Karpas-422 (cell line): ENCODE results near the gene GPC6. TPM values are rescaled to one million over a fixed set of nuclear protein-coding genes. Genes with fewer than 3 reads are reported as not detected.

Experiments used
- DNase-seq: peaks from one replicate; pipeline ENCODE4 v3.0.0-alpha.2; 2015
- H2AFZ ChIP-seq: fragments of 200-600 bp; sonication (generic); 2 replicates; pipeline ENCODE4 v1.6.1; 2014; ENCODE audit warnings: antibody characterized with exemption, low read length, mixed read lengths
- H3K27ac ChIP-seq: fragments of 200-600 bp; sonication (generic); 2 replicates; pipeline ENCODE4 v1.5.1; 2014; ENCODE audit warnings: mild to moderate bottlenecking, low read length, moderate library complexity
- H3K27me3 ChIP-seq: fragments of 200-600 bp; sonication (generic); 2 replicates; pipeline ENCODE4 v1.6.1; 2014; ENCODE audit warnings: low read length, mixed read lengths
- H3K36me3 ChIP-seq: fragments of 200-600 bp; sonication (generic); 2 replicates; pipeline ENCODE4 v1.6.1; 2014; ENCODE audit warnings: low read length, mixed read lengths; ENCODE audit not compliant: insufficient read depth
- H3K4me1 ChIP-seq: fragments of 200-600 bp; sonication (generic); 2 replicates; pipeline ENCODE4 v1.6.1; 2014; ENCODE audit warnings: mild to moderate bottlenecking, low read length, mixed read lengths
- H3K4me2 ChIP-seq: fragments of 200-600 bp; sonication (generic); 2 replicates; pipeline ENCODE4 v1.6.1; 2014; ENCODE audit warnings: low read length, low read depth, mild to moderate bottlenecking; ENCODE audit not compliant: poor library complexity, severe bottlenecking
- H3K4me3 ChIP-seq: fragments of 200-600 bp; sonication (generic); 2 replicates; pipeline ENCODE4 v1.5.1; 2014; ENCODE audit warnings: mild to moderate bottlenecking, antibody characterized with exemption, low read length, mixed read lengths
- H3K79me2 ChIP-seq: fragments of 200-600 bp; sonication (generic); 2 replicates; pipeline ENCODE4 v1.6.1; 2014; ENCODE audit warnings: mild to moderate bottlenecking, low read length, mixed read lengths
- H3K9ac ChIP-seq: fragments of 200-600 bp; sonication (generic); 2 replicates; pipeline ENCODE4 v1.6.0; 2014; ENCODE audit warnings: low read length
- H3K9me2 ChIP-seq: fragments of 200-600 bp; sonication (generic), shearing (Covaris generic); replicated peaks from 2 replicates; pipeline ENCODE4 v1.6.0; 2014; ENCODE audit warnings: mild to moderate bottlenecking, low read length, moderate library complexity; ENCODE audit not compliant: insufficient read depth
- H3K9me3 ChIP-seq: fragments of 300-700, 200-600 bp; sonication (generic); 2 replicates; pipeline ENCODE4 v1.6.1; 2014; ENCODE audit warnings: low read length, mixed read lengths
- H4K20me1 ChIP-seq: fragments of 200-600 bp; sonication (generic); 2 replicates; pipeline ENCODE4 v1.6.1; 2014; ENCODE audit warnings: mild to moderate bottlenecking, antibody characterized with exemption, low read length, low read depth; ENCODE audit not compliant: insufficient read depth
- total RNA-seq: library from RNA; depleted of rRNA; stranded (reverse); fragments of >200 nt; shearing (Covaris generic); gene quantifications from 2 replicates; pipeline ENCODE4 v1.2.3, GENCODE V29; 2014; ENCODE audit warnings: low replicate concordance

Gene GPC6
- total RNA-seq, 1 experiment from 2014 or later: not detected

DNA sequence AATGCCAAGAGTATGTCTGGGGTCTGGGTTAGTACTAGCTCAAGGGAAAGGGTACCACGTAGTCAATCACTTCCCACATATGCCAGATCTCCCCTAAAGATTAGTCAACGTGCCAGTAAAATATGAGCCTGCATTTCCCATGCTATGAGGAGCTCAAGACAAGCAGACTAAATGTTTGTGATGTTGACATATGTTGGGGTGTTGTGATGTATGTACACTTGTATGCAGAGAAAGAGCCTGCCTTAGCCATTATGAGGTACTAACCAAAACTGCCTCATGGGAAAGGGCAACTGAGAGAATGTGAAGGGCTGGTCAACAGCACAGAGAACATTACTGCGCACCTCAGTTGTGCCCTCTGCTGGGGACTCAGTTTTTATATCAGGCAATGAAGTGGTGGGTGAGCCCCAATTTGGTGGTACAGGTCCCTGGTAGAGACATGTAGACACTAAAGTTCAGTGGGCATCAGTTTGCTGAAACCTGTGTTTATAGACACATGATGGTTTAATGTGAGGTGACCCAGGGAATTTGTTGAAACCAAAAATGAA lies 965.9 kb downstream of the GPC6 start:
- Histone ChIP-seq H3K27ac (no peak overlapping the region), H3K27me3 (no peaks in the 10 kb centered on the region), H3K9me3 (no peaks in the 10 kb centered on the region), H4K20me1 (no peaks in the 10 kb centered on the region), H3K79me2 (no peaks in the 10 kb centered on the region), H2AFZ (no peak overlapping the region), H3K4me3 (no peak overlapping the region), H3K36me3 (no peaks in the 10 kb centered on the region), H3K4me1 (no peaks in the 10 kb centered on the region), H3K4me2 (no peak overlapping the region), H3K9ac (no peak overlapping the region), H3K9me2 (no peaks in the 10 kb centered on the region)
- peak; percentile 67 for DNase-seq

DNA sequence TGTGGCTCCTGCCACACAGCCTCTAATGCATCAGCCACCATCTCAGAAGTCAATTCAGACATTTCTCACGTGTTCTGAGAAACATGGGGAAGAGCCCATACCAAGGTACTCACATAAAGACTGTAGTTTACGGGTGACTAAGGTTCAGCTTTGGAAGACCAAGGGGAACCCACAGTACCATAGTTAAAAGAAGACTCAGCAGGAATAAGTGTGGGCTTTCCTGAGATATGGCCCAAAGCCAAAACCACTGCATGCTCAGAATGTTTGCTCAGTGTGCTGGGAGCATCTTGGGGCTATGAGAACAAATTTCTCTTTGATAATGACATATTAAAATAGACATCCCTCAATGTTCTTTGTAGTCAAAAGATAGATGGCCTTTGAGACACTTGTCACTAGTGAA lies 969.1 kb downstream of the GPC6 start:
- no peak for DNase-seq

DNA sequence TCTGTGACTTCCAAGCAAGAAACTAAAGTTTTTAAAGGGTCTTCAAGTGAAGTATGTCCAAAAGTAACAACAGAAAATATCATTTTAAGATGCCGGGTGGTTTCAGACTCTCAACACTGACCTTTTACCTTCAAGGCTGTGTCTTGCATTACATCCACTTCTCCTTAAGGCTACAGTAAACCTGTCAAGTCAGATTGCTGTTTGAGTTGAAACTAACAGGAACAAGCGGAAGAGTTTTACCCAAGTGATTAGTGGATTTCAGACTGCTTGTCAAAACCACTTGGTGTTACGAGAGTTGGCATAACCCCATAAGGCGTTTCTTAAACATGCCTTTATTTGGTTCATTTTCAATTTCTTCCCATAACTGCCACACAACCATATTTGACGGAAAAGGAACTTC lies 969.8 kb downstream of the GPC6 start:
- no peaks in the 10 kb centered on the region for H3K27me3 ChIP-seq
- no peaks in the 10 kb centered on the region for H3K36me3 ChIP-seq
- H3K9me2 ChIP-seq: no peaks in the 10 kb centered on the region
- no peak overlapping the region for H3K27ac ChIP-seq
- no peak overlapping the region for H3K9ac ChIP-seq
- no peaks in the 10 kb centered on the region for H4K20me1 ChIP-seq
- H3K4me1 ChIP-seq: no peaks in the 10 kb centered on the region
- no peaks in the 10 kb centered on the region for H3K79me2 ChIP-seq
- no peak overlapping the region for H3K4me2 ChIP-seq
- DNase-seq: no peak
- no peak overlapping the region for H3K4me3 ChIP-seq
- H3K9me3 ChIP-seq: no peaks in the 10 kb centered on the region
- no peak overlapping the region for H2AFZ ChIP-seq

More for the DNA sequence above, 969.1 kb downstream of the GPC6 start:
- Histone ChIP-seq H3K9me2 (no peaks in the 10 kb centered on the region), H3K27ac (no peak overlapping the region), H3K4me3 (no peak overlapping the region), H3K27me3 (no peaks in the 10 kb centered on the region), H4K20me1 (no peaks in the 10 kb centered on the region), H2AFZ (no peak overlapping the region), H3K4me2 (no peak overlapping the region), H3K36me3 (no peaks in the 10 kb centered on the region), H3K4me1 (no peaks in the 10 kb centered on the region), H3K9ac (no peak overlapping the region), H3K79me2 (no peaks in the 10 kb centered on the region), H3K9me3 (no peaks in the 10 kb centered on the region)

- Histone ChIP-seq H3K9me2 (no peaks in the 10 kb centered on the region), H3K4me3 (no peak overlapping the region), H3K9me3 (no peaks in the 10 kb centered on the region), H2AFZ (no peak overlapping the region), H4K20me1 (no peaks in the 10 kb centered on the region), H3K27ac (no peak overlapping the region), H3K4me2 (no peak overlapping the region), H3K36me3 (no peaks in the 10 kb centered on the region), H3K27me3 (no peaks in the 10 kb centered on the region), H3K9ac (no peak overlapping the region), H3K4me1 (no peaks in the 10 kb centered on the region), H3K79me2 (no peaks in the 10 kb centered on the region)
- DNase-seq: no peak
Observed at GRCh38 chr13:94198681-94199080, 972.1 kb downstream of the GPC6 start.

DNA sequence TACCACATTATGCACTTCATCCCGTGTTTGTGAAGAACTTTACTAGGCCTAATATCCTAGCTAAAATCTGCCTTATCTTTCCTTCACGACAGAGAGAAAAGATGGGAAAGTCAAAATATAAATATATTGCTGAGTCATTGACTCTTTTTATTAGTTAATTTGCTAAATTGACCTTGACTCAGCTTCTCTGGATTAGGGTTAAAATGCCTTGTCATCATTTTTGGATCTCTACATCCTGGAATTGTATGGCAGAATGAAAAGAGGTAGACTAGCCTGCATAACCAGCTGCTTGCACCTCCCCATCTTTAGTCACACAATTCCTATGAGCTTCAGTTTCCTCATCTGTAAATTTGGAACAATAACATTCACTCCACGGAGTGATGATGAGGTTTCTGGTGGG lies 972.5 kb downstream of the GPC6 start:
- DNase-seq: no peak

GRCh38 chr13:94201022-94201421 lies 974.4 kb downstream of the GPC6 start:
- no peak overlapping the region for H3K27ac ChIP-seq
- H3K36me3 ChIP-seq: no peaks in the 10 kb centered on the region
- H3K4me3 ChIP-seq: no peak overlapping the region
- H4K20me1 ChIP-seq: no peaks in the 10 kb centered on the region
- H3K4me2 ChIP-seq: no peak overlapping the region
- H3K79me2 ChIP-seq: no peaks in the 10 kb centered on the region
- no peaks in the 10 kb centered on the region for H3K9me3 ChIP-seq
- H3K4me1 ChIP-seq: no peaks in the 10 kb centered on the region
- H3K9me2 ChIP-seq: no peaks in the 10 kb centered on the region
- no peak overlapping the region for H2AFZ ChIP-seq
- no peaks in the 10 kb centered on the region for H3K27me3 ChIP-seq
- DNase-seq: no peak
- no peak overlapping the region for H3K9ac ChIP-seq

More for the DNA sequence above, 972.5 kb downstream of the GPC6 start:
- Histone ChIP-seq H3K27me3 (no peaks in the 10 kb centered on the region), H3K4me2 (no peak overlapping the region), H3K27ac (no peak overlapping the region), H3K4me1 (no peaks in the 10 kb centered on the region), H3K9me3 (no peaks in the 10 kb centered on the region), H3K79me2 (no peaks in the 10 kb centered on the region), H3K4me3 (no peak overlapping the region), H3K9ac (no peak overlapping the region), H3K9me2 (no peaks in the 10 kb centered on the region), H4K20me1 (no peaks in the 10 kb centered on the region), H2AFZ (no peak overlapping the region), H3K36me3 (no peaks in the 10 kb centered on the region)

- Histone ChIP-seq H3K9me3 (no peaks in the 10 kb centered on the region), H2AFZ (no peak overlapping the region), H3K9ac (no peak overlapping the region), H4K20me1 (no peaks in the 10 kb centered on the region), H3K9me2 (no peaks in the 10 kb centered on the region), H3K4me3 (no peak overlapping the region), H3K27me3 (no peaks in the 10 kb centered on the region), H3K4me1 (no peaks in the 10 kb centered on the region), H3K4me2 (no peak overlapping the region), H3K36me3 (no peaks in the 10 kb centered on the region), H3K79me2 (no peaks in the 10 kb centered on the region), H3K27ac (no peak overlapping the region)
- no peak for DNase-seq
Observed at GRCh38 chr13:94204163-94204562, 977.6 kb downstream of the GPC6 start.

GRCh38 chr13:94204946-94205345 lies 978.3 kb downstream of the GPC6 start:
- no peak overlapping the region for H3K4me2 ChIP-seq
- H3K9me3 ChIP-seq: no peaks in the 10 kb centered on the region
- H3K36me3 ChIP-seq: no peaks in the 10 kb centered on the region
- H3K4me1 ChIP-seq: no peaks in the 10 kb centered on the region
- no peaks in the 10 kb centered on the region for H4K20me1 ChIP-seq
- no peaks in the 10 kb centered on the region for H3K79me2 ChIP-seq
- no peak overlapping the region for H2AFZ ChIP-seq
- DNase-seq: no peak
- H3K9ac ChIP-seq: no peak overlapping the region
- no peak overlapping the region for H3K4me3 ChIP-seq
- no peaks in the 10 kb centered on the region for H3K9me2 ChIP-seq
- H3K27me3 ChIP-seq: no peaks in the 10 kb centered on the region
- H3K27ac ChIP-seq: no peak overlapping the region

- no peaks in the 10 kb centered on the region for H4K20me1 ChIP-seq
- no peaks in the 10 kb centered on the region for H3K4me1 ChIP-seq
- no peaks in the 10 kb centered on the region for H3K36me3 ChIP-seq
- H3K9me3 ChIP-seq: no peaks in the 10 kb centered on the region
- no peak overlapping the region for H3K4me2 ChIP-seq
- no peak for DNase-seq
- H3K79me2 ChIP-seq: no peaks in the 10 kb centered on the region
- no peaks in the 10 kb centered on the region for H3K27me3 ChIP-seq
- H3K27ac ChIP-seq: no peak overlapping the region
- H3K9me2 ChIP-seq: no peaks in the 10 kb centered on the region
- no peak overlapping the region for H2AFZ ChIP-seq
- no peak overlapping the region for H3K4me3 ChIP-seq
- no peak overlapping the region for H3K9ac ChIP-seq
Observed at GRCh38 chr13:94205896-94206295, 979.3 kb downstream of the GPC6 start.
